Measurements from ENCODE around the gene HTR3B.

Gene HTR3B

GRCh38 chr11:113956986-113957385, 52.4 kb downstream of the HTR3B start:
- Histone ChIP-seq H3K27me3 (ENCODE audit: control insufficient read depth, insufficient read depth, low read length) (no peaks in the 10 kb centered on the region), H3K4me1 (ENCODE audit: control insufficient read depth, insufficient read depth, low read length) (no peaks in the 10 kb centered on the region)

GRCh38 chr11:113960702-113961330, 56.2 kb downstream of the HTR3B start:
- Histone ChIP-seq H3K36me3 (ENCODE audit: control insufficient read depth, insufficient read depth, low read length) (no peaks in the 10 kb centered on the region), H3K9ac (ENCODE audit: low read length) (no peak overlapping the region), H3K4me3 (ENCODE audit: low read length) (no peak overlapping the region), H3K27me3 (ENCODE audit: control insufficient read depth, insufficient read depth, low read length) (no peaks in the 10 kb centered on the region), H3K4me1 (ENCODE audit: control insufficient read depth, insufficient read depth, low read length) (no peaks in the 10 kb centered on the region), H3K27ac (ENCODE audit: low read depth, low read length) (no peak overlapping the region)

More at GRCh38 chr11:113956986-113957385, 52.4 kb downstream of the HTR3B start:
- H3K4me3 ChIP-seq (ENCODE audit: low read length) = no peak overlapping the region
- no peaks in the 10 kb centered on the region for H3K36me3 ChIP-seq (ENCODE audit: control insufficient read depth, insufficient read depth, low read length)
- H3K27ac ChIP-seq (ENCODE audit: low read depth, low read length) = no peak overlapping the region
- H3K9ac ChIP-seq (ENCODE audit: low read length) = no peak overlapping the region

DNA sequence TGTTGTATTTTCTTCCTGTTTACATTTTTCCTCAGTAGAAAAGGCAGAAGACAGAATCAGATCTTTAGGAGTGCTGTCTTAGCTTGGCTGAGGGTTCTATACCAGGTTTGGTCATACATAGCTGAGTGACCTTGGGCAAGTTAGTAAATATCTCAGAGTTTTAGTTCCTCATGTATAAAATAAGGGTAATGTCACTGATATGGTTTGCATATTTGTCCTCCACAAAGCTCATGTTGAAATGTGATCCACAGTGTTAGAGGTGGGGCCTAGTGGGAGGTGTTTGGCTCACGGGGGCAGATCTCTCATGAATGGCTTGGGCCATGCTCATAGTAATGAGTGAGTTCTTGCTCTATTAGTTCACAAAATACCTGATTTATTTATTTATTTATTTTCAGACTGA, 62.8 kb downstream of the HTR3B start:
- H3K4me1 ChIP-seq (ENCODE audit: control insufficient read depth, insufficient read depth, low read length) = no peaks in the 10 kb centered on the region
- no peaks in the 10 kb centered on the region for H3K36me3 ChIP-seq (ENCODE audit: control insufficient read depth, insufficient read depth, low read length)
- no peak overlapping the region for H3K27ac ChIP-seq (ENCODE audit: low read depth, low read length)
- H3K9ac ChIP-seq (ENCODE audit: low read length) = no peak overlapping the region
- no peaks in the 10 kb centered on the region for H3K27me3 ChIP-seq (ENCODE audit: control insufficient read depth, insufficient read depth, low read length)
- no peak overlapping the region for H3K4me3 ChIP-seq (ENCODE audit: low read length)

DNA sequence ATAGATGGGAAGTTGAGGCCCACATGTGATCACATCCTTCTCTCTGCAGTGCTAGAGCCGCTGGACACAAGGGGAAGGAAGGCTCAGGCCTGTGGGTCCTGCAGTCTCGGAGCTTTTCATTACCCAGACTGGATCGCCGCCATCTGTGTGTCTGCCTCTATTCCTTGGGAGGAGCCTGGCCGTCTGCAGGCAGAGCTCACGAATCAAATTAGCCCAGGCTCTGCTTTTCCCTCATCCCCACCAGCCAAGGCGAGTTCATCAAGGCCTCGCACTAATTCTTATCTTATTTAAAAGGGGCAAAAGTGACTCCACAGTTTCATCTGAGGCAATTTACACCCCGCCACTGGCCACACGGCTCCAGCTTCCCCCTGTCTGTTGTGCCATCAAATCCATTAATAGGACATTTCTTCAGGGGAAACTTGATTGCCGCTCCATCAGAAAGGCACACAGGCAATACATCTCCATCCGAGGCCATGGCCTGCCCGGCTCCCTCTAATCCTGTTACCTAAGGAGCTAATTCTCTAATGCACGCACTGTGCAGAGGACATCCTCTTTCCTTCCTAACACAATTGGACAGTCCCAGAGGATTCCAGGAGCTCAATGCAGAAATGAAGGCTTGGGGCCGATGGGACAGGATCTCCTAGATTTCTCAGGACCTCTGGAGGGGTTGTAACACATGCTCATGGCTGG, 67.1 kb downstream of the HTR3B start:
- Histone ChIP-seq H3K4me1 (ENCODE audit: control insufficient read depth, insufficient read depth, low read length) (no peaks in the 10 kb centered on the region), H3K36me3 (ENCODE audit: control insufficient read depth, insufficient read depth, low read length) (no peaks in the 10 kb centered on the region), H3K27me3 (ENCODE audit: control insufficient read depth, insufficient read depth, low read length) (peaks cover 4% of the 10 kb centered on the region), H3K9ac (ENCODE audit: low read length) (no peak overlapping the region), H3K4me3 (ENCODE audit: low read length) (no peak overlapping the region), H3K27ac (ENCODE audit: low read depth, low read length) (no peak overlapping the region)

GRCh38 chr11:113974741-113975470, 70.3 kb downstream of the HTR3B start, which contains the start of gene HTR3A:
Gene HTR3A, plus strand, starts transcription at chr11:113975108. Its CDS starts 218 bp downstream, at chr11:113975326.
- Histone ChIP-seq H3K27me3 (ENCODE audit: control insufficient read depth, insufficient read depth, low read length) (peaks cover 4% of the 10 kb centered on the region), H3K36me3 (ENCODE audit: control insufficient read depth, insufficient read depth, low read length) (no peaks in the 10 kb centered on the region), H3K27ac (ENCODE audit: low read depth, low read length) (no peak within 1 kb of the TSS), H3K4me3 (ENCODE audit: low read length) (no peak within 1 kb of the TSS), H3K9ac (ENCODE audit: low read length) (no peak within 1 kb of the TSS), H3K4me1 (ENCODE audit: control insufficient read depth, insufficient read depth, low read length) (no peaks in the 10 kb centered on the region)

GRCh38 chr11:113977071-113977490, 72.5 kb downstream of the HTR3B start:
- no peak overlapping the region for H3K4me3 ChIP-seq (ENCODE audit: low read length)
- H3K9ac ChIP-seq (ENCODE audit: low read length) = no peak overlapping the region
- H3K36me3 ChIP-seq (ENCODE audit: control insufficient read depth, insufficient read depth, low read length) = no peaks in the 10 kb centered on the region
- H3K27ac ChIP-seq (ENCODE audit: low read depth, low read length) = no peak overlapping the region
- H3K4me1 ChIP-seq (ENCODE audit: control insufficient read depth, insufficient read depth, low read length) = no peaks in the 10 kb centered on the region
- peaks cover 4% of the 10 kb centered on the region for H3K27me3 ChIP-seq (ENCODE audit: control insufficient read depth, insufficient read depth, low read length)

DNA sequence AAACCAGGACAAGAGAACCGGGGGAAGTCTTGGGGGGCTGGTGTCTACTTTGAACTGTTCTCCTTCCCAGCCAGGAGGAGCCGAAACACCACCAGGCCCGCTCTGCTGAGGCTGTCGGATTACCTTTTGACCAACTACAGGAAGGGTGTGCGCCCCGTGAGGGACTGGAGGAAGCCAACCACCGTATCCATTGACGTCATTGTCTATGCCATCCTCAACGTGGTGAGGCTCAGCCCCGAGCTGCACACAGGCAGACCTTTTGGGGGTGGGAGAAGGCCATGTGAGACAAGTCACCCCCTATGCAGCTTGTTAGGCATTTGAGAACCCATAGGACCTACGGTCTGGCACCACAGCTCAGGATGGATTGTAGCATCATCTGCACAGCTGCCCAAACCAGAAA, 73.1 kb downstream of the HTR3B start:
- no peak overlapping the region for H3K4me3 ChIP-seq (ENCODE audit: low read length)
- H3K9ac ChIP-seq (ENCODE audit: low read length) = no peak overlapping the region
- H3K27ac ChIP-seq (ENCODE audit: low read depth, low read length) = no peak overlapping the region
- no peaks in the 10 kb centered on the region for H3K4me1 ChIP-seq (ENCODE audit: control insufficient read depth, insufficient read depth, low read length)
- peaks cover 4% of the 10 kb centered on the region for H3K27me3 ChIP-seq (ENCODE audit: control insufficient read depth, insufficient read depth, low read length)
- H3K36me3 ChIP-seq (ENCODE audit: control insufficient read depth, insufficient read depth, low read length) = no peaks in the 10 kb centered on the region

DNA sequence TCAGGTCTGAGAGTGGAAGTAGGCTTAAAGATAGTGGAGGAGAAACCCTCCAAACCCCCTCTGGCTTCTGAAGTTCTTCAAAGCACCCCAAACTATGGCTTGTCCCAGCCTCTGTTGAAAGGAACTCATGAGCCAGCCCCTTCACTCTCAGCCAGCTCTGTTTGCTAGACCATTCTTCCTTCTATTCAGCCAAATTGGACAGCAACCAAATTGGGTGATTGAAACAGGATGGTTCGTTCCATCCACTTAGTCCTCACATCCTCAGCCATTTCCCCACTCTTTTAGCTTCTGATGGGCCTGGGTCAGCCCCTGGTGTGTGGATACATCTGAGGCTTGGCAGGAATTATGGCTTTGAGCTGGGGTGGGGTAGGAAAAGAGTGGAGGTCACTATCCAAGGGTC, 74.8 kb downstream of the HTR3B start:
- no peak overlapping the region for H3K4me3 ChIP-seq (ENCODE audit: low read length)
- peaks cover 4% of the 10 kb centered on the region for H3K27me3 ChIP-seq (ENCODE audit: control insufficient read depth, insufficient read depth, low read length)
- no peaks in the 10 kb centered on the region for H3K4me1 ChIP-seq (ENCODE audit: control insufficient read depth, insufficient read depth, low read length)
- H3K36me3 ChIP-seq (ENCODE audit: control insufficient read depth, insufficient read depth, low read length) = no peaks in the 10 kb centered on the region
- no peak overlapping the region for H3K9ac ChIP-seq (ENCODE audit: low read length)
- H3K27ac ChIP-seq (ENCODE audit: low read depth, low read length) = no peak overlapping the region

DNA sequence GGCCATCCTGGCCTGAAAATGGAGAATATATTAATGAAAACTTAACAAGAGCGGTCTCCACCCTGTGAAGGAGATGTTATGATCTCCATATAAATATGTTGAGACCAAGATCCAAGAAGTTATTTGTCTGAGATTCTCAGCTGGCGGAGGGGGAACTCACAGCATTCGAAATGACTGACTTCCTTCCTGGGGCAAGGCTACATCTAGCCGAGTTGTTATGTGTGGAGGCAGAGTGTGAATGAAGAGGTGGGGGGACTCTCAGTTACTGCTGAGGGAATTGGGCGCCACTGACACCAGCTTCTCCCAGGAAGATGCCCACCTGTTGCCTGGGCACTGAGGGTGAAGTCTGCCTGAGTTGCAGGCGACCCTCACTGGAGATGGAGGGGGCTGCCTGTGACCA, 76.2 kb downstream of the HTR3B start:
- no peak overlapping the region for H3K4me3 ChIP-seq (ENCODE audit: low read length)

DNA sequence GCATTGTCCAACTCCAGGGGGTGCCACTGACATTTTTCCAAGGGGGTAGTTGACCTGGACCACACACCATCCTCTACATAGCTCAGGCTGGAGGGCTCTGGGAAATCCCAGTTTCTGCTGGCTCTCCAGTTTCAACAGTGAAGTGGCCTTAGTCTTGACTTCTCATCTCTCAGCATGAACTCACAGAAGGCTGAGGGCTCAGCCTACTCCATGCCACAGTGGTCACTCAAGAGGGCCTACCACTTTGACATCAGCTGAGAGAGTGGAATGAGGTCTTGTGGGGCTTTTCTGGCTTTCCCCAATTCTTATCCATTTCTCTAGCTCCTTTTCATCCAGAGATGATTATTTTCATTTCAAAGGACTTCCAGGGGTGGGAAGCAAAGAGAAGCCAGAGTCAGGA, 77.7 kb downstream of the HTR3B start:
- Histone ChIP-seq H3K36me3 (ENCODE audit: control insufficient read depth, insufficient read depth, low read length) (no peaks in the 10 kb centered on the region), H3K27me3 (ENCODE audit: control insufficient read depth, insufficient read depth, low read length) (no peaks in the 10 kb centered on the region), H3K4me3 (ENCODE audit: low read length) (no peak overlapping the region), H3K27ac (ENCODE audit: low read depth, low read length) (no peak overlapping the region), H3K4me1 (ENCODE audit: control insufficient read depth, insufficient read depth, low read length) (no peaks in the 10 kb centered on the region), H3K9ac (ENCODE audit: low read length) (no peak overlapping the region)

More for the DNA sequence above, 76.2 kb downstream of the HTR3B start:
- Histone ChIP-seq H3K36me3 (ENCODE audit: control insufficient read depth, insufficient read depth, low read length) (no peaks in the 10 kb centered on the region), H3K4me1 (ENCODE audit: control insufficient read depth, insufficient read depth, low read length) (no peaks in the 10 kb centered on the region), H3K9ac (ENCODE audit: low read length) (no peak overlapping the region), H3K27me3 (ENCODE audit: control insufficient read depth, insufficient read depth, low read length) (no peaks in the 10 kb centered on the region), H3K27ac (ENCODE audit: low read depth, low read length) (no peak overlapping the region)

DNA sequence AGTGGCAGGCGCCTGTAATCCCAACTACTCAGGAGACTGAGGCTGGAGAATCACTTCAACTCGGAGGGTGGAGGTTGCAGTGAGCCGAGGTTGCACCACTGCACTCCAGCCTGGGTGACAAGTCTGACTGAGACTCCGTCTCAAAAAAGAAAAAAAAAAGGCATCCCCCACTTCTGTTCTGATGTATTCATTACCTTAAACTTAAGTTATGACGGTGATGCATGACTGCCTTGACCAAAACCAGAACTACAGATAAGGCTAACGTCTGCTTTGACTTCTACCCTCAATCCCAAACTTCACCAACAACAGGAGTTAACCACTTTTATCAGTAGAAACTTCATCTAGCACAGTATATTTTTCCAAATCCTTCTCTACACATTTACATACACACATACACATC, 80.2 kb downstream of the HTR3B start:
- H3K4me1 ChIP-seq (ENCODE audit: control insufficient read depth, insufficient read depth, low read length) = no peaks in the 10 kb centered on the region
- H3K9ac ChIP-seq (ENCODE audit: low read length) = no peak overlapping the region
- no peak overlapping the region for H3K27ac ChIP-seq (ENCODE audit: low read depth, low read length)
- no peaks in the 10 kb centered on the region for H3K27me3 ChIP-seq (ENCODE audit: control insufficient read depth, insufficient read depth, low read length)
- H3K4me3 ChIP-seq (ENCODE audit: low read length) = no peak overlapping the region
- H3K36me3 ChIP-seq (ENCODE audit: control insufficient read depth, insufficient read depth, low read length) = no peaks in the 10 kb centered on the region

GRCh38 chr11:113985906-113986305, 81.3 kb downstream of the HTR3B start:
- Histone ChIP-seq H3K27ac (ENCODE audit: low read depth, low read length) (no peak overlapping the region), H3K4me3 (ENCODE audit: low read length) (no peak overlapping the region), H3K4me1 (ENCODE audit: control insufficient read depth, insufficient read depth, low read length) (no peaks in the 10 kb centered on the region), H3K36me3 (ENCODE audit: control insufficient read depth, insufficient read depth, low read length) (no peaks in the 10 kb centered on the region), H3K9ac (ENCODE audit: low read length) (no peak overlapping the region), H3K27me3 (ENCODE audit: control insufficient read depth, insufficient read depth, low read length) (no peaks in the 10 kb centered on the region)
